Muscle layer of colon (tissue), 2 donors: ENCODE results near the gene KRT74.

Source experiments
- H3K27ac ChIP-seq: one replicate; pipeline ENCODE4 v1.7.0; 2013; ENCODE audit warnings: low read depth, mild to moderate bottlenecking, low read length, moderate library complexity
- H3K27me3 ChIP-seq, 2 donors: one replicate each; pipeline ENCODE4 v1.7.0; 2013; ENCODE audit warnings: low read length in 2 of 2, mild to moderate bottlenecking in 2 of 2; ENCODE audit not compliant: insufficient read depth in 2 of 2, control insufficient read depth in 1 of 2
- H3K36me3 ChIP-seq: one replicate; pipeline ENCODE4 v1.7.0; 2013; ENCODE audit warnings: mild to moderate bottlenecking, low read length; ENCODE audit not compliant: insufficient read depth
- H3K4me1 ChIP-seq: one replicate; pipeline ENCODE4 v1.7.0; 2013; ENCODE audit warnings: mild to moderate bottlenecking, low read length; ENCODE audit not compliant: insufficient read depth
- H3K4me3 ChIP-seq, 2 donors: one replicate each; pipeline ENCODE4 v1.7.0; 2013; ENCODE audit warnings: low read length in 2 of 2, low read depth in 1 of 2, mild to moderate bottlenecking in 1 of 2, moderate library complexity in 1 of 2
- H3K9ac ChIP-seq: one replicate; pipeline ENCODE4 v1.7.0; 2013; ENCODE audit warnings: low read length
- H3K9me3 ChIP-seq: one replicate; pipeline ENCODE4 v1.7.0; 2013; ENCODE audit warnings: mild to moderate bottlenecking, low read length
- donor health status: abdominal sarcoma.
- donor health status: Adenocarcinoma of cecum.

KRT74 gene

GRCh38 chr12:52570511-52570910 lies 3.1 kb downstream of the KRT74 start:
- H3K4me1 ChIP-seq: no peaks in the 10 kb centered on the region
- H3K4me3 ChIP-seq: no peak overlapping the region
- peaks cover 0 to 4% of the 10 kb centered on the region in 2 donors for H3K27me3 ChIP-seq
- H3K9ac ChIP-seq: no peak overlapping the region
- no peaks in the 10 kb centered on the region for H3K36me3 ChIP-seq
- H3K9me3 ChIP-seq: no peaks in the 10 kb centered on the region
- no peak overlapping the region for H3K27ac ChIP-seq

- Histone ChIP-seq H3K9ac (no peak overlapping the region), H3K36me3 (no peaks in the 10 kb centered on the region), H3K4me1 (no peaks in the 10 kb centered on the region), H3K9me3 (no peaks in the 10 kb centered on the region), H3K27ac (no peak overlapping the region), H3K27me3 (peaks cover 0 to 4% of the 10 kb centered on the region in 2 donors), H3K4me3 (no peak overlapping the region)
These were observed 5.5 kb downstream of the KRT74 start for GRCh38 chr12:52568111-52568510.

GRCh38 chr12:52566847-52567291 lies 6.8 kb downstream of the KRT74 start:
- Histone ChIP-seq H3K27me3 (peaks cover 0 to 4% of the 10 kb centered on the region in 2 donors), H3K4me3 (no peak overlapping the region), H3K9ac (no peak overlapping the region), H3K9me3 (no peaks in the 10 kb centered on the region), H3K36me3 (no peaks in the 10 kb centered on the region), H3K27ac (no peak overlapping the region), H3K4me1 (no peaks in the 10 kb centered on the region)

- H3K4me3 ChIP-seq: no peak overlapping the region
- H3K9me3 ChIP-seq: no peaks in the 10 kb centered on the region
- H3K27me3 ChIP-seq: peaks cover 0 to 4% of the 10 kb centered on the region in 2 donors
- no peaks in the 10 kb centered on the region for H3K36me3 ChIP-seq
- H3K4me1 ChIP-seq: no peaks in the 10 kb centered on the region
- no peak overlapping the region for H3K27ac ChIP-seq
- no peak overlapping the region for H3K9ac ChIP-seq
These were observed 9.1 kb downstream of the KRT74 start for GRCh38 chr12:52564582-52564981.

GRCh38 chr12:52561880-52562449 lies 11.7 kb downstream of the KRT74 start:
- H3K9ac ChIP-seq: no peak overlapping the region
- H3K4me3 ChIP-seq: no peak overlapping the region
- H3K36me3 ChIP-seq: no peaks in the 10 kb centered on the region
- H3K27ac ChIP-seq: no peak overlapping the region
- H3K9me3 ChIP-seq: no peaks in the 10 kb centered on the region
- peaks cover 0 to 9% of the 10 kb centered on the region in 2 donors for H3K27me3 ChIP-seq
- no peaks in the 10 kb centered on the region for H3K4me1 ChIP-seq

GRCh38 chr12:52559979-52560378 lies 13.7 kb downstream of the KRT74 start:
- Histone ChIP-seq H3K27ac (no peak overlapping the region), H3K9ac (no peak overlapping the region), H3K4me1 (no peaks in the 10 kb centered on the region), H3K4me3 (no peak overlapping the region), H3K9me3 (no peaks in the 10 kb centered on the region), H3K36me3 (no peaks in the 10 kb centered on the region), H3K27me3 (peaks cover 0 to 5% of the 10 kb centered on the region in 2 donors)

- no peaks in the 10 kb centered on the region for H3K36me3 ChIP-seq
- H3K27me3 ChIP-seq: peaks cover 0 to 5% of the 10 kb centered on the region in 2 donors
- no peak overlapping the region for H3K27ac ChIP-seq
- no peak overlapping the region for H3K4me3 ChIP-seq
- no peaks in the 10 kb centered on the region for H3K4me1 ChIP-seq
- no peaks in the 10 kb centered on the region for H3K9me3 ChIP-seq
- no peak overlapping the region for H3K9ac ChIP-seq
These were observed 14.7 kb downstream of the KRT74 start for GRCh38 chr12:52558781-52559445.

- H3K27me3 ChIP-seq: peaks cover 0 to 5% of the 10 kb centered on the region in 2 donors
- no peaks in the 10 kb centered on the region for H3K36me3 ChIP-seq
- H3K9ac ChIP-seq: no peak overlapping the region
- no peaks in the 10 kb centered on the region for H3K4me1 ChIP-seq
- H3K4me3 ChIP-seq: no peak overlapping the region
- no peak overlapping the region for H3K27ac ChIP-seq
- H3K9me3 ChIP-seq: no peaks in the 10 kb centered on the region
These were observed 16.2 kb downstream of the KRT74 start for GRCh38 chr12:52557476-52557875.

- H3K27me3 ChIP-seq: peaks cover 0 to 5% of the 10 kb centered on the region in 2 donors
- H3K4me1 ChIP-seq: no peaks in the 10 kb centered on the region
- H3K4me3 ChIP-seq: no peak overlapping the region
- H3K36me3 ChIP-seq: no peaks in the 10 kb centered on the region
- no peak overlapping the region for H3K27ac ChIP-seq
- no peaks in the 10 kb centered on the region for H3K9me3 ChIP-seq
- H3K9ac ChIP-seq: no peak overlapping the region
These were observed 18.1 kb downstream of the KRT74 start for GRCh38 chr12:52555577-52555976.

GRCh38 chr12:52552681-52553195 lies 20.9 kb downstream of the KRT74 start, which contains the start of gene KRT71:
Gene KRT71 (minus strand): TSS chr12:52553145. CDS start chr12:52553077, 68 bp downstream.
- H3K27ac ChIP-seq: no peak within 1 kb of the TSS
- H3K36me3 ChIP-seq: no peaks in the 10 kb centered on the region
- H3K27me3 ChIP-seq: no peaks in the 10 kb centered on the region
- H3K4me3 ChIP-seq: no peak within 1 kb of the TSS
- no peaks in the 10 kb centered on the region for H3K4me1 ChIP-seq
- H3K9ac ChIP-seq: no peak within 1 kb of the TSS
- H3K9me3 ChIP-seq: no peaks in the 10 kb centered on the region

GRCh38 chr12:52552055-52552454 lies 21.6 kb downstream of the KRT74 start:
- Histone ChIP-seq H3K9ac (no peak overlapping the region), H3K4me1 (no peaks in the 10 kb centered on the region), H3K27ac (no peak overlapping the region), H3K9me3 (no peaks in the 10 kb centered on the region), H3K4me3 (no peak overlapping the region), H3K36me3 (no peaks in the 10 kb centered on the region), H3K27me3 (no peaks in the 10 kb centered on the region)
